Measurements from ENCODE around the gene GFER.
"Not testable (repeated sequence)": the region's sequence is repeated elsewhere in the genome, so short reads cannot be mapped to it uniquely, and the experiment has no call there.

GFER gene

GRCh38 chr16:2011726-2012125 lies 27.7 kb downstream of the GFER start:
- CTCF ChIA-PET = interaction anchor here (0.9 to 2.5 kb wide), 6 partner anchors 8 to 142 kb away, joined by 3 to 11 read pairs (median 6); no protein-coding TSS in a partner anchor
- H3K4me1 ChIP-seq (ENCODE audit: control insufficient read depth, insufficient read depth, low read length) = peaks cover 27% of the 10 kb centered on the region
- peaks cover 0 to 14% of the 10 kb centered on the region in 2 experiments; a peak in 1 of 3 replicates for H3K36me3 ChIP-seq (ENCODE audit: control insufficient read depth in 2 of 2, insufficient read depth in 1 of 2, low read length in 2 of 2)
- not testable (repeated sequence) for H3K9me3 ChIP-seq (ENCODE audit: control insufficient read depth, insufficient read depth, low read depth, low read length); H3K27ac ChIP-seq (ENCODE audit: extremely low read depth, low read depth, low read length); H3K4me3 ChIP-seq (ENCODE audit: low read depth, low read length)
- POLR2A ChIA-PET = interaction anchor here (0.6 to 2.0 kb wide), 4 partner anchors 8 to 496 kb away, joined by 5 to 11 read pairs (median 6); partner anchors contain the start of genes RPS2 and TRAF7
- TF ChIP-seq ZNF18 (tag by site-specific recombination; IDR thresholded peaks at IDR 0.05) = peak; percentile 95

- ChIA-PET POLR2A (interaction anchor here (1.9 kb wide), 1 partner anchor 49 kb away, joined by 5 read pairs; the partner anchor contains the start of gene RPS2), CTCF (interaction anchor here (1.1 to 2.5 kb wide), 3 partner anchors 9 to 138 kb away, joined by 3 to 11 read pairs (median 11); no protein-coding TSS in a partner anchor)
- Histone ChIP-seq H3K9me3 (ENCODE audit: control insufficient read depth, insufficient read depth, low read depth, low read length) (no peaks in the 10 kb centered on the region), H3K36me3 (ENCODE audit: control insufficient read depth in 2 of 2, insufficient read depth in 1 of 2, low read length in 2 of 2) (peaks cover 0 to under 1% of the 10 kb centered on the region in 2 experiments; a peak in 1 of 3 replicates), H3K4me3 (ENCODE audit: low read depth, low read length) (no peak overlapping the region), H3K4me1 (ENCODE audit: control insufficient read depth, insufficient read depth, low read length) (peaks cover 9% of the 10 kb centered on the region), H3K27ac (ENCODE audit: extremely low read depth, low read depth, low read length) (no peak overlapping the region)
- TF ChIP-seq, protein P1, sequence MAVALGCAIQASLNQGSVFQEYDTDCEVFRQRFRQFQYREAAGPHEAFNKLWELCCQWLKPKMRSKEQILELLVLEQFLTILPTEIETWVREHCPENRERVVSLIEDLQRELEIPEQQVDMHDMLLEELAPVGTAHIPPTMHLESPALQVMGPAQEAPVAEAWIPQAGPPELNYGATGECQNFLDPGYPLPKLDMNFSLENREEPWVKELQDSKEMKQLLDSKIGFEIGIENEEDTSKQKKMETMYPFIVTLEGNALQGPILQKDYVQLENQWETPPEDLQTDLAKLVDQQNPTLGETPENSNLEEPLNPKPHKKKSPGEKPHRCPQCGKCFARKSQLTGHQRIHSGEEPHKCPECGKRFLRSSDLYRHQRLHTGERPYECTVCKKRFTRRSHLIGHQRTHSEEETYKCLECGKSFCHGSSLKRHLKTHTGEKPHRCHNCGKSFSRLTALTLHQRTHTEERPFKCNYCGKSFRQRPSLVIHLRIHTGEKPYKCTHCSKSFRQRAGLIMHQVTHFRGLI (tag by site-specific recombination; IDR thresholded peaks at IDR 0.05) = no peak
- TF ChIP-seq, protein P2, sequence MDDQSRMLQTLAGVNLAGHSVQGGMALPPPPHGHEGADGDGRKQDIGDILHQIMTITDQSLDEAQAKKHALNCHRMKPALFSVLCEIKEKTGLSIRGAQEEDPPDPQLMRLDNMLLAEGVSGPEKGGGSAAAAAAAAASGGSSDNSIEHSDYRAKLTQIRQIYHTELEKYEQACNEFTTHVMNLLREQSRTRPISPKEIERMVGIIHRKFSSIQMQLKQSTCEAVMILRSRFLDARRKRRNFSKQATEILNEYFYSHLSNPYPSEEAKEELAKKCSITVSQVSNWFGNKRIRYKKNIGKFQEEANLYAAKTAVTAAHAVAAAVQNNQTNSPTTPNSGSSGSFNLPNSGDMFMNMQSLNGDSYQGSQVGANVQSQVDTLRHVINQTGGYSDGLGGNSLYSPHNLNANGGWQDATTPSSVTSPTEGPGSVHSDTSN (CRISPR knock-in tag; IDR thresholded peaks at IDR 0.05) = no peak
- TF ChIP-seq, protein P3, sequence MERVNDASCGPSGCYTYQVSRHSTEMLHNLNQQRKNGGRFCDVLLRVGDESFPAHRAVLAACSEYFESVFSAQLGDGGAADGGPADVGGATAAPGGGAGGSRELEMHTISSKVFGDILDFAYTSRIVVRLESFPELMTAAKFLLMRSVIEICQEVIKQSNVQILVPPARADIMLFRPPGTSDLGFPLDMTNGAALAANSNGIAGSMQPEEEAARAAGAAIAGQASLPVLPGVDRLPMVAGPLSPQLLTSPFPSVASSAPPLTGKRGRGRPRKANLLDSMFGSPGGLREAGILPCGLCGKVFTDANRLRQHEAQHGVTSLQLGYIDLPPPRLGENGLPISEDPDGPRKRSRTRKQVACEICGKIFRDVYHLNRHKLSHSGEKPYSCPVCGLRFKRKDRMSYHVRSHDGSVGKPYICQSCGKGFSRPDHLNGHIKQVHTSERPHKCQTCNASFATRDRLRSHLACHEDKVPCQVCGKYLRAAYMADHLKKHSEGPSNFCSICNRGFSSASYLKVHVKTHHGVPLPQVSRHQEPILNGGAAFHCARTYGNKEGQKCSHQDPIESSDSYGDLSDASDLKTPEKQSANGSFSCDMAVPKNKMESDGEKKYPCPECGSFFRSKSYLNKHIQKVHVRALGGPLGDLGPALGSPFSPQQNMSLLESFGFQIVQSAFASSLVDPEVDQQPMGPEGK (tag by site-specific recombination; IDR thresholded peaks at IDR 0.05) = no peak
- no peak for TF ChIP-seq SCRT2 (tag by site-specific recombination; IDR thresholded peaks at IDR 0.05)
Measured at GRCh38 chr16:2013527-2013926, 29.5 kb downstream of the GFER start.

DNA sequence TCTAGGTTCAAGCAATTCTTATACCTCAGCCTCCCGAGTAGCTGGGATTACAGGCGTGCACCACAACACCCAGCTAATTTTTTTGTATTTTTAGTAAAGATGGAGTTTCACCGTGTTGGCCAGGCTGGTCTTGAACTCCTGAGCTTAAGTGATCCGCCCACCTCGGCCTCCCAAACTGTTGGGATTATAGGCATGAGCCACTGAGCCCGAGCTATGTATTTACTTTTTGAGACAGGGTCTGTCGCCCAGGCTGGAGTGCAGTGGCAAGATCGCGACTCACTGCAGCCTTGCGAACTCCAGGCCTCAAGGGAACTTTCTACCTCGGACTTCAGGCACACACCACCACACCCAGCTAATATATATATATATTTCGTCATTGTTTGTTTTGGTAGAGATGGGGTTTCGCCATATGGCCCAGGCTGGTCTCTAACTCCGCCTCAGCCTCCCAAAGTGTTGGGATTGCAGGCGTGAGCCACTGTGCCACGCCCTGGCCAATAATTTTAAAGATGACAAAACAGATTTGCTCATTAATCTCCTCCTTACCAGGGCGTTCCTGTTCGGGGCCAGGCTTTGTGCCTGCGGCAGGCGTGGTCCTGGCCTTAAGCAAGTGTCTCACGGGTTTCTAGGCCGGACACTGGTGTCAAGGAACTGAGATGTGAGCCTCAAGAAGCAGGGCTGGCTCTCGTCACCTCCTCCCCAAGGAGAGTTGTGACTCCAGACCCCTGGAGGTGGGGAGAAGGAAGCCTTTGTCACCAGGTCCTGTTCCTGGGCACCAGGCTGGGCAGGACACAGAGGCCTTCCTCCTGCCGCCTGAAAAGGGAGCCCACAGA lies 31.3 kb downstream of the GFER start:
- no peaks in the 10 kb centered on the region for H3K36me3 ChIP-seq (ENCODE audit: control insufficient read depth in 2 of 2, insufficient read depth in 1 of 2, low read length in 2 of 2)
- peak overlapping the region; percentile 79 for H3K27ac ChIP-seq (ENCODE audit: extremely low read depth, low read depth, low read length)
- POLR2A ChIA-PET = interaction anchor here (0.5 to 2.4 kb wide), 2 partner anchors 12 to 140 kb away, joined by 3 to 20 read pairs; partner anchors contain the start of genes NHERF2 and TRAF7
- no peak overlapping the region for H3K4me3 ChIP-seq (ENCODE audit: low read depth, low read length)
- H3K9me3 ChIP-seq (ENCODE audit: control insufficient read depth, insufficient read depth, low read depth, low read length) = no peaks in the 10 kb centered on the region
- peaks cover 8% of the 10 kb centered on the region for H3K4me1 ChIP-seq (ENCODE audit: control insufficient read depth, insufficient read depth, low read length)
- CTCF ChIA-PET = interaction anchor here (0.6 to 1.8 kb wide), 7 partner anchors 11 to 139 kb away, joined by 3 to 8 read pairs (median 3); partner anchors contain the start of genes NTHL1 and TSC2
- TF ChIP-seq SCRT1 (tag by site-specific recombination; IDR thresholded peaks at IDR 0.05; ENCODE audit: borderline replicate concordance) (no peak), SP7 (tag by site-specific recombination; IDR thresholded peaks at IDR 0.05) (peak; percentile 59), ZNF548 (tag by site-specific recombination; IDR thresholded peaks at IDR 0.05) (no peak), ZBTB8A (tag by site-specific recombination; IDR thresholded peaks at IDR 0.05) (peak; percentile 87), KLF10 (tag by site-specific recombination; IDR thresholded peaks at IDR 0.05) (peak; percentile 87), ZNF777 (tag by site-specific recombination; IDR thresholded peaks at IDR 0.05; ENCODE audit: borderline replicate concordance) (no peak), ZNF530 (tag by site-specific recombination; IDR thresholded peaks at IDR 0.05; ENCODE audit: low read depth) (no peak), ZNF658 (tag by site-specific recombination; IDR thresholded peaks at IDR 0.05) (no peak), ZNF16 (tag by site-specific recombination; IDR thresholded peaks at IDR 0.05; ENCODE audit: low read depth) (no peak), GFI1B (tag by site-specific recombination; IDR thresholded peaks at IDR 0.05) (peak; percentile 50; the same call in 1 of the 2 replicates)
- TF ChIP-seq, protein P4, sequence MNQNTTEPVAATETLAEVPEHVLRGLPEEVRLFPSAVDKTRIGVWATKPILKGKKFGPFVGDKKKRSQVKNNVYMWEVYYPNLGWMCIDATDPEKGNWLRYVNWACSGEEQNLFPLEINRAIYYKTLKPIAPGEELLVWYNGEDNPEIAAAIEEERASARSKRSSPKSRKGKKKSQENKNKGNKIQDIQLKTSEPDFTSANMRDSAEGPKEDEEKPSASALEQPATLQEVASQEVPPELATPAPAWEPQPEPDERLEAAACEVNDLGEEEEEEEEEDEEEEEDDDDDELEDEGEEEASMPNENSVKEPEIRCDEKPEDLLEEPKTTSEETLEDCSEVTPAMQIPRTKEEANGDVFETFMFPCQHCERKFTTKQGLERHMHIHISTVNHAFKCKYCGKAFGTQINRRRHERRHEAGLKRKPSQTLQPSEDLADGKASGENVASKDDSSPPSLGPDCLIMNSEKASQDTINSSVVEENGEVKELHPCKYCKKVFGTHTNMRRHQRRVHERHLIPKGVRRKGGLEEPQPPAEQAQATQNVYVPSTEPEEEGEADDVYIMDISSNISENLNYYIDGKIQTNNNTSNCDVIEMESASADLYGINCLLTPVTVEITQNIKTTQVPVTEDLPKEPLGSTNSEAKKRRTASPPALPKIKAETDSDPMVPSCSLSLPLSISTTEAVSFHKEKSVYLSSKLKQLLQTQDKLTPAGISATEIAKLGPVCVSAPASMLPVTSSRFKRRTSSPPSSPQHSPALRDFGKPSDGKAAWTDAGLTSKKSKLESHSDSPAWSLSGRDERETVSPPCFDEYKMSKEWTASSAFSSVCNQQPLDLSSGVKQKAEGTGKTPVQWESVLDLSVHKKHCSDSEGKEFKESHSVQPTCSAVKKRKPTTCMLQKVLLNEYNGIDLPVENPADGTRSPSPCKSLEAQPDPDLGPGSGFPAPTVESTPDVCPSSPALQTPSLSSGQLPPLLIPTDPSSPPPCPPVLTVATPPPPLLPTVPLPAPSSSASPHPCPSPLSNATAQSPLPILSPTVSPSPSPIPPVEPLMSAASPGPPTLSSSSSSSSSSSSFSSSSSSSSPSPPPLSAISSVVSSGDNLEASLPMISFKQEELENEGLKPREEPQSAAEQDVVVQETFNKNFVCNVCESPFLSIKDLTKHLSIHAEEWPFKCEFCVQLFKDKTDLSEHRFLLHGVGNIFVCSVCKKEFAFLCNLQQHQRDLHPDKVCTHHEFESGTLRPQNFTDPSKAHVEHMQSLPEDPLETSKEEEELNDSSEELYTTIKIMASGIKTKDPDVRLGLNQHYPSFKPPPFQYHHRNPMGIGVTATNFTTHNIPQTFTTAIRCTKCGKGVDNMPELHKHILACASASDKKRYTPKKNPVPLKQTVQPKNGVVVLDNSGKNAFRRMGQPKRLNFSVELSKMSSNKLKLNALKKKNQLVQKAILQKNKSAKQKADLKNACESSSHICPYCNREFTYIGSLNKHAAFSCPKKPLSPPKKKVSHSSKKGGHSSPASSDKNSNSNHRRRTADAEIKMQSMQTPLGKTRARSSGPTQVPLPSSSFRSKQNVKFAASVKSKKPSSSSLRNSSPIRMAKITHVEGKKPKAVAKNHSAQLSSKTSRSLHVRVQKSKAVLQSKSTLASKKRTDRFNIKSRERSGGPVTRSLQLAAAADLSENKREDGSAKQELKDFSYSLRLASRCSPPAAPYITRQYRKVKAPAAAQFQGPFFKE (tag by site-specific recombination; IDR thresholded peaks at IDR 0.05; ENCODE audit: borderline replicate concordance) = no peak
